NCI-H2227 (cell line): ENCODE results near the gene EPHB3.

ENCODE experiments used
- DNase-seq: peaks from one replicate; lab custom pipeline; 2025; ENCODE audit not compliant: unreplicated experiment; lab: John Stamatoyannopoulos, UW

Gene EPHB3

GRCh38 chr3:184561061-184561912, at the start of gene EPHB3:
Gene EPHB3 (plus strand): TSS chr3:184561785. CDS start chr3:184562236, 451 bp downstream.
- peak; percentile 100 for DNase-seq

- no peak for DNase-seq
Measured at GRCh38 chr3:184512621-184513020, 49.0 kb upstream of the EPHB3 start.

- peak; percentile 93 for DNase-seq
Measured at GRCh38 chr3:184513276-184514170, 48.1 kb upstream of the EPHB3 start.

GRCh38 chr3:184514171-184514490, 47.5 kb upstream of the EPHB3 start:
- peak; percentile 40 for DNase-seq

GRCh38 chr3:184523825-184524615, 37.6 kb upstream of the EPHB3 start:
- DNase-seq: peak; percentile 33

- DNase-seq: no peak
Measured at GRCh38 chr3:184524981-184525336, 36.6 kb upstream of the EPHB3 start.

GRCh38 chr3:184525337-184526087, 36.1 kb upstream of the EPHB3 start:
- peak; percentile 74 for DNase-seq

- DNase-seq: peak; percentile 74
Measured at GRCh38 chr3:184526088-184526433, 35.5 kb upstream of the EPHB3 start.

- no peak for DNase-seq
Measured at GRCh38 chr3:184531626-184532280, 29.8 kb upstream of the EPHB3 start.

GRCh38 chr3:184532940-184533732, 28.4 kb upstream of the EPHB3 start:
- DNase-seq: no peak

- no peak for DNase-seq
Measured at GRCh38 chr3:184537885-184538665, 23.5 kb upstream of the EPHB3 start.

- DNase-seq: no peak
Measured at GRCh38 chr3:184538666-184539431, 22.7 kb upstream of the EPHB3 start.

GRCh38 chr3:184539801-184540435, 21.7 kb upstream of the EPHB3 start:
- DNase-seq: no peak

GRCh38 chr3:184540777-184541681, 20.6 kb upstream of the EPHB3 start:
- peak; percentile 56 for DNase-seq

GRCh38 chr3:184541886-184542562, 19.6 kb upstream of the EPHB3 start:
- no peak for DNase-seq

- DNase-seq: no peak
Measured at GRCh38 chr3:184542577-184542976, 19.0 kb upstream of the EPHB3 start.
